NCI-H128 (cell line): ENCODE results near the gene MYH7.
"Not testable (repeated sequence)": the region's sequence is repeated elsewhere in the genome, so short reads cannot be mapped to it uniquely, and the experiment has no call there.

Experiments
- DNase-seq: peaks from one replicate; lab custom pipeline; 2025; ENCODE audit not compliant: unreplicated experiment; lab: John Stamatoyannopoulos, UW

The MYH7 gene

GRCh38 chr14:23435543-23436326 is at the start of gene MYH7:
TSS of gene MYH7 (minus strand) at chr14:23435660. CDS start at chr14:23433732, 1,928 bp downstream.
- DNase-seq = no peak

- peak; percentile 51 for DNase-seq
Observed at GRCh38 chr14:23483236-23483854, 47.9 kb upstream of the MYH7 start.

GRCh38 chr14:23482823-23483148 is 47.3 kb upstream of the MYH7 start:
- DNase-seq = no peak

- no peak for DNase-seq
Observed at GRCh38 chr14:23481979-23482822, 46.7 kb upstream of the MYH7 start.

GRCh38 chr14:23481362-23481970 is 46.0 kb upstream of the MYH7 start:
- DNase-seq = no peak

GRCh38 chr14:23478109-23478759 is 42.8 kb upstream of the MYH7 start:
- DNase-seq = peak; percentile 27

- DNase-seq = no peak
Observed at GRCh38 chr14:23470947-23471346, 35.5 kb upstream of the MYH7 start.

GRCh38 chr14:23469906-23470403 is 34.5 kb upstream of the MYH7 start:
- DNase-seq = no peak

- DNase-seq = peak; percentile 100
Observed at GRCh38 chr14:23469127-23469905, 33.9 kb upstream of the MYH7 start, which contains the start of gene NGDN. TSS of gene NGDN (plus strand) at chr14:23469703. CDS start at chr14:23469716, 13 bp downstream.

GRCh38 chr14:23468704-23469126 is 33.3 kb upstream of the MYH7 start:
- no peak for DNase-seq

GRCh38 chr14:23465261-23465660 is 29.8 kb upstream of the MYH7 start:
- no peak for DNase-seq

GRCh38 chr14:23464700-23465099 is 29.2 kb upstream of the MYH7 start:
- DNase-seq = no peak

- DNase-seq = no peak
Observed at GRCh38 chr14:23460960-23461359, 25.5 kb upstream of the MYH7 start.

GRCh38 chr14:23457587-23458445 is 22.4 kb upstream of the MYH7 start:
- DNase-seq = no peak

- not testable (repeated sequence) for DNase-seq
Observed at GRCh38 chr14:23456883-23457586, 21.6 kb upstream of the MYH7 start.

- DNase-seq = no peak
Observed at GRCh38 chr14:23454445-23454856, 19.0 kb upstream of the MYH7 start.

GRCh38 chr14:23452237-23452636 is 16.8 kb upstream of the MYH7 start:
- no peak for DNase-seq

- DNase-seq = no peak
Observed at GRCh38 chr14:23450379-23450778, 14.9 kb upstream of the MYH7 start.
